Measurements from ENCODE around the gene IGF2BP2. TPM values are rescaled to one million over a fixed set of nuclear protein-coding genes. Genes with fewer than 3 reads are reported as not detected.

The IGF2BP2 gene
- total and polyA plus RNA-seq, 9 of the 15 experiments (the other 6 are each of a cell fraction or from before 2014, with no cell fraction given): 3.2 to 59.6 (median 30.5) TPM

DNA sequence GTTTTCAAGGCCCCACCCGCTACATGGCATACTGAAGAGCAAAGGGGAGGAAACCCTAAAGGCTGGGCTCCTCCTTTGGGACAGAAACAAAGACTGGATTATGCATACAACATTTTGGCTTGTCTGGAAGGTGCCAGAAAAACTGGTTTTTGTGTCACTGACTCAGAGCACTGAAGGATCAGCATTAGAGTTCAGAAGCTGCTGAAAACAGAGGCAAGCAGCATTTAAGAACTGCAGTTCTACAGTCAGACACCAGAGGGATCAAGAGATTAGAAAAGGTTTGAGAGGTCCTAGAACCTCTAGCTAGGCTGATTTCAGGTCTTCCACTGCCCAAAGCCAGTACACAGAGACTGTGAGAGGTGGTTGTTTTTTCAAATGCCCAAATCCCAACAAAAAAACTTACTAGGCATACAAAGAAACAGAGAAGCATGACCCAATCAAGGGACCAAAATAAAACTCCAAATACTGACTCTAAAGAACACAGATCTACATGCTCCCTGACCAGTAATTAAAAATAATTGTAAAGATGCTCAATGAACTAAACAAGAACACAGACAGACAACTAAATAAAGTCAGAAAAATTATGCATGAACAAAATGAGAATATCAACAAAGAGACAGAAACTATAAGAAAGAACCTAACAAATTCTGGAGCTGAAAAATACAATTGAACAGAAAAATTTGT, 147.6 kb downstream of the IGF2BP2 start (continued):
- TF ChIP-seq RERE (CRISPR knock-in tag; IDR thresholded peaks at IDR 0.05; ENCODE audit: borderline replicate concordance) (no peak), NFATC3 (IDR thresholded peaks at IDR 0.05) (no peak), TCF15 (CRISPR knock-in tag; IDR thresholded peaks at IDR 0.05) (no peak), HDAC3 (IDR thresholded peaks at IDR 0.05; ENCODE audit: borderline replicate concordance, partially characterized antibody) (no peak), TOE1 (IDR thresholded peaks at IDR 0.05; ENCODE audit: borderline replicate concordance) (no peak), TOE1 (CRISPR knock-in tag; IDR thresholded peaks at IDR 0.05; ENCODE audit: borderline replicate concordance, low read depth) (no peak), HLTF (IDR thresholded peaks at IDR 0.05) (no peak), CHCHD3 (CRISPR knock-in tag; IDR thresholded peaks at IDR 0.05) (no peak), CTCF (IDR thresholded peaks at IDR 0.05 in 2 of 3, conservative IDR thresholded peaks at IDR 0.05 in 1 of 3; ENCODE audit: insufficient read depth in 2 of 3, low read depth in 1 of 3, low read length in 3 of 3) (peak; percentile 53 to 58 (median 55))
